Measurements from ENCODE around the gene TYMP. TPM values are rescaled to one million over a fixed set of nuclear protein-coding genes. Genes with fewer than 3 reads are reported as not detected.

The TYMP gene
- total and polyA plus RNA-seq, 10 of the 15 experiments (the other 5 are each of a cell fraction or from before 2014, with no cell fraction given), result 0.42 to 57.8 (median 24.6) TPM

DNA sequence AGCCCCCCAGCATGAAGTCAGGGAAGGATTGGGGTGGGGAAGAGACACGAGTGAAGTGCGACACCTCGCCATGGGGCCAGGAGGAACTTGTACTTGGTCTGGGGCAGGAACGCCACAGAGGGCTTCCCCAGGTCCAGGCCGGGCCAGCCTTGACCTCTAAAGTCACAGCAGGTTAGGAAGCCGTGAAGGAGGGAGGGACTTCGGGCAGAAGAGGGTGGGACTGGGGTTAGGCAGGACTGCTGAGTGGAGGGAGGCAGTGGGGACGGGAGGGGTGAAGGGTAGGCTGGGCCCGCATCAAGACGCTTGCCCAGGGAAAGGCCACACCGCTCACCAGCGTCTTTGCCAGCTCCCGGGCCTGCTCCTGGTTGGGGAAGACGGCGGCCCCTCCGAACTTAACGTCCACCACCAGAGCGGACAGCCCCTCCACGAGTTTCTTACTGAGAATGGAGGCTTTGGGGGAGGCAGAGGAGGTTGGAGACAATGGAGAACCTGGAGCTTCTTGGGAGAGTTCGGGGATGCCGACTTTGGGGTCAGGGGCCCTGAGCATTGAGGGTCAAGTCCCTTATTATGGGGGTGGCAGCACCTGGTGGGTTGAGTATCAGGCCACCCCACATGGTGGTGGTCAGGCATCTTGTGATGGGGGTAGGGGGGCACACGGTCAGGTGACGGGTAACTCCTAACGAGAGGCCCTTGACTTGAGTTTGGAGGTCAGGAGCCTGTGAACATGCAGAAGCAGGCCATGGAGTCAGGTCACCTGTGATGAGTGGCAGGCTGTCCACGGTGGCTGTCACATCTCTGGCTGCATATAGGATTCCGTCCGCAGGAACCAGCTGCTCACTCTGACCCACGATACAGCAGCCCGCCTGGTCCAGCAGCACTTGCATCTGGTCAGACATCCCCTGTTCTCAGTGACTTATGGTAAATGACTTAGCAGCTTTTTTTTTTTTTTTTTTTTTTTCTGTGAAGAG, 2.7 kb downstream of the TYMP start:
- SMC1A ChIA-PET (ENCODE audit: uncharacterized antibody, unreplicated experiment), result interaction anchor here (1.0 to 5.8 kb wide), 5 partner anchors 13 to 94 kb away, joined by 4 to 58 read pairs (median 10); no protein-coding TSS in a partner anchor
- Histone ChIP-seq H3K9ac (ENCODE audit: control insufficient read depth, insufficient read depth, low read length) (peak overlapping the region; percentile 94), H3K4me3 (peak overlapping the region; percentile 74), H3K4me1 (ENCODE audit: control insufficient read depth, insufficient read depth, low read length) (peaks cover 16% of the 10 kb centered on the region), H3K4me2 (ENCODE audit: control insufficient read depth, insufficient read depth) (peak overlapping the region; percentile 99), H3K27ac (ENCODE audit: control insufficient read depth, insufficient read depth) (peak overlapping the region; percentile 94), H2AFZ (ENCODE audit: control insufficient read depth, low read depth, low read length) (no peak overlapping the region; the same call in 1 of the 2 replicates), H4K20me1 (ENCODE audit: control insufficient read depth, insufficient read depth) (no peaks in the 10 kb centered on the region), H3K9me3 (replicated peaks; ENCODE audit: control insufficient read depth, insufficient read depth, low read length) (no peaks in the 10 kb centered on the region), H3K36me3 (ENCODE audit: control insufficient read depth in 2 of 2, insufficient read depth in 2 of 2, low read length in 1 of 2) (peaks cover 5 to 20% of the 10 kb centered on the region in 2 experiments; a peak in 3 of 4 replicates), H3K79me2 (ENCODE audit: control insufficient read depth, insufficient read depth, low read length) (peaks cover 70% of the 10 kb centered on the region), H3K27me3 (replicated peaks in 1 of 2; ENCODE audit: control insufficient read depth in 2 of 2, insufficient read depth in 2 of 2, low read length in 1 of 2) (no peaks in the 10 kb centered on the region)
- POLR2A ChIA-PET, result interaction anchor here (0.6 to 6.5 kb wide), 10 partner anchors 11 to 260 kb away, joined by 3 to 232 read pairs (median 6); partner anchors contain the start of genes KLHDC7B, LMF2 and NCAPH2
- FAIRE-seq, result no peak
- DNase-seq (ENCODE audit: low read depth, low spot score), result no peak
- no TSS peak for BruUV-seq (replicated peaks)
- RAD21 ChIA-PET (ENCODE audit: unreplicated experiment), result interaction anchor here (0.9 to 6.3 kb wide), 5 partner anchors 13 to 251 kb away, joined by 3 to 106 read pairs (median 4); partner anchors contain the start of gene SYCE3
- peak; percentile 43 for ATAC-seq
- intact Hi-C loops (cut with micrococcal nuclease; ENCODE audit: unreplicated experiment), result loop anchor here (1.0 to 5.0 kb wide), 3 partner anchors 35 to 93 kb away; partner anchors contain the start of genes CHKB and SYCE3
- 17% methylated on average over 29 of the region's 29 CpGs for WGBS (ENCODE audit: insufficient coverage, insufficient replicate concordance, low lambda C conversion rate, missing lambda C conversion rate)
- CTCF ChIA-PET, result interaction anchor here (0.7 to 3.5 kb wide), 6 partner anchors 12 to 534 kb away, joined by 3 to 38 read pairs (median 5); partner anchors contain the start of genes LMF2 and NCAPH2
- in situ Hi-C loops (cut with MboI), result loop anchor here (5.0 kb wide), 1 partner anchor 95 kb away; no protein-coding TSS in a partner anchor
- TF ChIP-seq EGR1 (IDR thresholded peaks at IDR 0.05; ENCODE audit: borderline replicate concordance in 1 of 2, low read depth in 2 of 2, low read length in 2 of 2) (no peak), IRF5 (IDR thresholded peaks at IDR 0.05; ENCODE audit: borderline replicate concordance) (no peak), SMAD5 (IDR thresholded peaks at IDR 0.05; ENCODE audit: low read depth) (no peak; the same call in 1 of the 2 replicates), WRNIP1 (IDR thresholded peaks at IDR 0.05; ENCODE audit: borderline replicate concordance, low read depth, low read length) (no peak), CTCF (IDR thresholded peaks at IDR 0.05 in 2 of 3, conservative IDR thresholded peaks at IDR 0.05 in 1 of 3; ENCODE audit: control insufficient read depth in 2 of 3, extremely low read depth in 1 of 3, insufficient read depth in 1 of 3, low read depth in 3 of 3, low read length in 3 of 3) (no peak), CEBPB (IDR thresholded peaks at IDR 0.05; ENCODE audit: borderline replicate concordance in 1 of 2, low read depth in 2 of 2, low read length in 2 of 2) (no peak)
- TF ChIP-seq, protein P1, sequence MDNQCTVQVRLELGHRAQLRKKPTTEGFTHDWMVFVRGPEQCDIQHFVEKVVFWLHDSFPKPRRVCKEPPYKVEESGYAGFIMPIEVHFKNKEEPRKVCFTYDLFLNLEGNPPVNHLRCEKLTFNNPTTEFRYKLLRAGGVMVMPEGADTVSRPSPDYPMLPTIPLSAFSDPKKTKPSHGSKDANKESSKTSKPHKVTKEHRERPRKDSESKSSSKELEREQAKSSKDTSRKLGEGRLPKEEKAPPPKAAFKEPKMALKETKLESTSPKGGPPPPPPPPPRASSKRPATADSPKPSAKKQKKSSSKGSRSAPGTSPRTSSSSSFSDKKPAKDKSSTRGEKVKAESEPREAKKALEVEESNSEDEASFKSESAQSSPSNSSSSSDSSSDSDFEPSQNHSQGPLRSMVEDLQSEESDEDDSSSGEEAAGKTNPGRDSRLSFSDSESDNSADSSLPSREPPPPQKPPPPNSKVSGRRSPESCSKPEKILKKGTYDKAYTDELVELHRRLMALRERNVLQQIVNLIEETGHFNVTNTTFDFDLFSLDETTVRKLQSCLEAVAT (IDR thresholded peaks at IDR 0.05), result 0 out of 2 replicates have a peak, but pooled peaks have one; percentile 62
- TF ChIP-seq, protein P2, sequence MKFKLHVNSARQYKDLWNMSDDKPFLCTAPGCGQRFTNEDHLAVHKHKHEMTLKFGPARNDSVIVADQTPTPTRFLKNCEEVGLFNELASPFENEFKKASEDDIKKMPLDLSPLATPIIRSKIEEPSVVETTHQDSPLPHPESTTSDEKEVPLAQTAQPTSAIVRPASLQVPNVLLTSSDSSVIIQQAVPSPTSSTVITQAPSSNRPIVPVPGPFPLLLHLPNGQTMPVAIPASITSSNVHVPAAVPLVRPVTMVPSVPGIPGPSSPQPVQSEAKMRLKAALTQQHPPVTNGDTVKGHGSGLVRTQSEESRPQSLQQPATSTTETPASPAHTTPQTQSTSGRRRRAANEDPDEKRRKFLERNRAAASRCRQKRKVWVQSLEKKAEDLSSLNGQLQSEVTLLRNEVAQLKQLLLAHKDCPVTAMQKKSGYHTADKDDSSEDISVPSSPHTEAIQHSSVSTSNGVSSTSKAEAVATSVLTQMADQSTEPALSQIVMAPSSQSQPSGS (IDR thresholded peaks at IDR 0.05; ENCODE audit: low read length), result no peak
- TF ChIP-seq, protein P3, sequence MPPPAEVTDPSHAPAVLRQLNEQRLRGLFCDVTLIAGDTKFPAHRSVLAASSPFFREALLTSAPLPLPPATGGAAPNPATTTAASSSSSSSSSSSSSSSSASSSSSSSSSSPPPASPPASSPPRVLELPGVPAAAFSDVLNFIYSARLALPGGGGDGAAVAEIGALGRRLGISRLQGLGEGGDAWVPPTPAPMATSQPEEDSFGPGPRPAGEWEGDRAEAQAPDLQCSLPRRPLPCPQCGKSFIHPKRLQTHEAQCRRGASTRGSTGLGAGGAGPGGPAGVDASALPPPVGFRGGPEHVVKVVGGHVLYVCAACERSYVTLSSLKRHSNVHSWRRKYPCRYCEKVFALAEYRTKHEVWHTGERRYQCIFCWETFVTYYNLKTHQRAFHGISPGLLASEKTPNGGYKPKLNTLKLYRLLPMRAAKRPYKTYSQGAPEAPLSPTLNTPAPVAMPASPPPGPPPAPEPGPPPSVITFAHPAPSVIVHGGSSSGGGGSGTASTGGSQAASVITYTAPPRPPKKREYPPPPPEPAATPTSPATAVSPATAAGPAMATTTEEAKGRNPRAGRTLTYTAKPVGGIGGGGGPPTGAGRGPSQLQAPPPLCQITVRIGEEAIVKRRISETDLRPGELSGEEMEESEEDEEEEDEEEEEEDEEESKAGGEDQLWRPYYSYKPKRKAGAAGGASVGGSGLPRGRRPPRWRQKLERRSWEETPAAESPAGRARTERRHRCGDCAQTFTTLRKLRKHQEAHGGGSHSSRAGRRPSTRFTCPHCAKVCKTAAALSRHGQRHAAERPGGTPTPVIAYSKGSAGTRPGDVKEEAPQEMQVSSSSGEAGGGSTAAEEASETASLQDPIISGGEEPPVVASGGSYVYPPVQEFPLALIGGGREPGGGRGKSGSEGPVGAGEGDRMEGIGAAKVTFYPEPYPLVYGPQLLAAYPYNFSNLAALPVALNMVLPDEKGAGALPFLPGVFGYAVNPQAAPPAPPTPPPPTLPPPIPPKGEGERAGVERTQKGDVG (CRISPR knock-in tag; IDR thresholded peaks at IDR 0.05), result no peak
